ENCODE data around the gene P3R3URF.
A peak's percentile ranks its signal among the peaks of the same experiment; 100 is the strongest.

The P3R3URF gene

GRCh38 chr1:46172321-46172720, 4.0 kb downstream of the P3R3URF start:
- DNase-seq (ENCODE audit: low spot score), result no peak

- DNase-seq (ENCODE audit: low spot score), result no peak
These were observed 4.4 kb downstream of the P3R3URF start for GRCh38 chr1:46171871-46172270.

- no peak for DNase-seq (ENCODE audit: low spot score)
These were observed 4.9 kb downstream of the P3R3URF start for GRCh38 chr1:46171351-46171750.

- no peak for DNase-seq (ENCODE audit: low spot score)
These were observed 6.4 kb downstream of the P3R3URF start for GRCh38 chr1:46169811-46170454.

- DNase-seq (ENCODE audit: low spot score), result no peak
These were observed 7.8 kb downstream of the P3R3URF start for GRCh38 chr1:46168477-46168876.

- no peak for DNase-seq (ENCODE audit: low spot score)
These were observed 9.5 kb downstream of the P3R3URF start for GRCh38 chr1:46166521-46167462.

GRCh38 chr1:46160212-46160611, 16.1 kb downstream of the P3R3URF start:
- DNase-seq (ENCODE audit: low spot score), result no peak

GRCh38 chr1:46159516-46159915, 16.8 kb downstream of the P3R3URF start:
- no peak for DNase-seq (ENCODE audit: low spot score)

- DNase-seq (ENCODE audit: low spot score), result no peak
These were observed 17.7 kb downstream of the P3R3URF start for GRCh38 chr1:46158312-46159281.

GRCh38 chr1:46157916-46158311, 18.4 kb downstream of the P3R3URF start:
- DNase-seq (ENCODE audit: low spot score), result no peak

- no peak for DNase-seq (ENCODE audit: low spot score)
These were observed 22.6 kb downstream of the P3R3URF start for GRCh38 chr1:46153732-46154131.

GRCh38 chr1:46153228-46153627, 23.1 kb downstream of the P3R3URF start:
- DNase-seq (ENCODE audit: low spot score), result no peak

GRCh38 chr1:46152016-46152415, 24.3 kb downstream of the P3R3URF start:
- DNase-seq (ENCODE audit: low spot score), result no peak

- DNase-seq (ENCODE audit: low spot score), result no peak
These were observed 26.2 kb downstream of the P3R3URF start for GRCh38 chr1:46150085-46150484.

GRCh38 chr1:46148318-46148717, 28.0 kb downstream of the P3R3URF start:
- no peak for DNase-seq (ENCODE audit: low spot score)

GRCh38 chr1:46137916-46138315, 38.4 kb downstream of the P3R3URF start:
- DNase-seq (ENCODE audit: low spot score), result no peak

- no peak for DNase-seq (ENCODE audit: low spot score)
These were observed 39.6 kb downstream of the P3R3URF start for GRCh38 chr1:46136711-46137110.

- DNase-seq (ENCODE audit: low spot score), result no peak
These were observed 41.5 kb downstream of the P3R3URF start for GRCh38 chr1:46134660-46135331.

- DNase-seq (ENCODE audit: low spot score), result no peak
These were observed 42.4 kb downstream of the P3R3URF start for GRCh38 chr1:46133781-46134350.

- peak; percentile 48 for DNase-seq (ENCODE audit: low spot score)
These were observed 43.1 kb downstream of the P3R3URF start for GRCh38 chr1:46133181-46133658.

GRCh38 chr1:46132529-46133180, 43.6 kb downstream of the P3R3URF start, which contains the start of gene PIK3R3:
Gene PIK3R3 (minus strand): TSS chr1:46132629. CDS start chr1:46131952, 677 bp downstream.
- peak; percentile 87 for DNase-seq (ENCODE audit: low spot score)

Measured in HuH-7.5 (cell line).